Activated CD4-positive, alpha-beta memory T cell treated with anti-CD3 and anti-CD28 coated beads, Interleukin-2, amount 10 ng/mL, durations not matched to agents 7 days and 5 days (primary cell): ENCODE data around the gene ALDH5A1. TPM values are rescaled to one million over a fixed set of nuclear protein-coding genes. Genes with fewer than 3 reads are reported as not detected.

ENCODE experiments used
- CTCF ChIA-PET: fragments of 350-600 bp; sonication (Branson Sonifier 250); formaldehyde crosslinking; loops from one replicate; lab custom pipeline; 2021; ENCODE audit warnings: antibody characterized with exemption, inconsistent platforms; lab: Charles Lee
- POLR2A ChIA-PET: fragments of 350-600 bp; sonication (Branson Sonifier 250); formaldehyde crosslinking; loops from one replicate; lab custom pipeline; 2021; ENCODE audit warnings: antibody characterized with exemption; lab: Charles Lee
- DNase-seq: peaks from one replicate; pipeline ENCODE4 v3.0.0-alpha.2; 2020
- H3K27ac Mint-ChIP-seq: one replicate; pipeline ENCODE4 v1.8.0; 2021; ENCODE audit warnings: mild to moderate bottlenecking, mixed read lengths
- H3K27me3 Mint-ChIP-seq: one replicate; pipeline ENCODE4 v1.8.0; 2021; ENCODE audit warnings: mixed read lengths
- H3K36me3 Mint-ChIP-seq: one replicate; pipeline ENCODE4 v1.8.0; 2021; ENCODE audit warnings: low read depth, mixed read lengths
- H3K4me1 Mint-ChIP-seq: one replicate; pipeline ENCODE4 v1.8.0; 2021; ENCODE audit warnings: mixed read lengths
- H3K4me3 Mint-ChIP-seq: one replicate; pipeline ENCODE4 v1.8.0; 2021; ENCODE audit warnings: mild to moderate bottlenecking, mixed read lengths
- H3K9me3 Mint-ChIP-seq: one replicate; pipeline ENCODE4 v1.8.0; 2021; ENCODE audit warnings: mixed read lengths
- total RNA-seq, 2 experiments: library from RNA; stranded (reverse); gene quantifications; one replicate each; pipeline ENCODE4 v1.2.3, GENCODE V29; 2021

Gene ALDH5A1
- total RNA-seq, 2 experiments from 2014 or later: 2.5 to 3.7 TPM

GRCh38 chr6:24464253-24465038, 30.3 kb upstream of the ALDH5A1 start:
- no peaks in the 10 kb centered on the region for H3K9me3 Mint-ChIP-seq
- no peak overlapping the region for H3K4me3 Mint-ChIP-seq
- CTCF ChIA-PET: interaction anchor here (1.0 kb wide), 1 partner anchor 10 kb away, joined by 4 read pairs; no protein-coding TSS in a partner anchor
- POLR2A ChIA-PET: no interaction called here
- H3K36me3 Mint-ChIP-seq: no peaks in the 10 kb centered on the region
- H3K4me1 Mint-ChIP-seq: no peaks in the 10 kb centered on the region
- H3K27me3 Mint-ChIP-seq: peaks cover 2% of the 10 kb centered on the region
- DNase-seq: no peak
- no peak overlapping the region for H3K27ac Mint-ChIP-seq

- POLR2A ChIA-PET: interaction anchor here (0.6 kb wide), 1 partner anchor 167 kb away, joined by 3 read pairs; no protein-coding TSS in a partner anchor
- peaks cover 2% of the 10 kb centered on the region for H3K27me3 Mint-ChIP-seq
- no peak overlapping the region for H3K27ac Mint-ChIP-seq
- CTCF ChIA-PET: no interaction called here
- H3K9me3 Mint-ChIP-seq: no peaks in the 10 kb centered on the region
- H3K36me3 Mint-ChIP-seq: no peaks in the 10 kb centered on the region
- no peak for DNase-seq
- H3K4me3 Mint-ChIP-seq: no peak overlapping the region
- no peaks in the 10 kb centered on the region for H3K4me1 Mint-ChIP-seq
Observed at GRCh38 chr6:24469811-24470210, 25.0 kb upstream of the ALDH5A1 start.

GRCh38 chr6:24472181-24472580, 22.6 kb upstream of the ALDH5A1 start:
- no peak for DNase-seq
- ChIA-PET POLR2A (no interaction called here), CTCF (no interaction called here)
- no peaks in the 10 kb centered on the region for H3K9me3 Mint-ChIP-seq
- H3K4me3 Mint-ChIP-seq: no peak overlapping the region
- no peaks in the 10 kb centered on the region for H3K27me3 Mint-ChIP-seq
- H3K27ac Mint-ChIP-seq: no peak overlapping the region
- no peaks in the 10 kb centered on the region for H3K4me1 Mint-ChIP-seq
- H3K36me3 Mint-ChIP-seq: no peaks in the 10 kb centered on the region

GRCh38 chr6:24476631-24477030, 18.1 kb upstream of the ALDH5A1 start:
- Mint-ChIP-seq H3K27ac (no peak overlapping the region), H3K4me3 (no peak overlapping the region), H3K27me3 (no peaks in the 10 kb centered on the region), H3K36me3 (no peaks in the 10 kb centered on the region), H3K9me3 (no peaks in the 10 kb centered on the region), H3K4me1 (no peaks in the 10 kb centered on the region)
- ChIA-PET CTCF (interaction anchor here (1.2 kb wide), 1 partner anchor 46 kb away, joined by 3 read pairs; no protein-coding TSS in a partner anchor), POLR2A (no interaction called here)
- no peak for DNase-seq

DNA sequence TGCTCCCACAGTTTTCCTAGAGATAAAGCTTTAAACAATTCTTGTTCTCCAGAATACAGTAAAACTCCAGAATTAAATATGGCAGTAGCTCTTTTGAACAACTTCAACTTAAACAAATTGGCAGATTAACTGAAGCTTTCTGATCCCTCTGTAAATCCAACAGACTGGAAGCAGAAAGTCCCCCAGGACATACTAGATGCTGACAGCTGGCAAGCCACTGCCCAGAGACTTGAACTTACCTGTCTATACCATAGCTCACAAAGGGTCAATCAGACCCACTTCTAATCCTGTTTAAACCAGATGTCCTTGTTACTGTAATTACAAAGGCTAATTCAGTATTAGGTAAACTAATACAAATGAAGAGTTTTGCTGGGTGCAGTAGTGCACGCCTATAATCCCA, 17.7 kb upstream of the ALDH5A1 start:
- no peak for DNase-seq
- POLR2A ChIA-PET: no interaction called here
- Mint-ChIP-seq H3K4me3 (no peak overlapping the region), H3K36me3 (no peaks in the 10 kb centered on the region), H3K9me3 (no peaks in the 10 kb centered on the region), H3K4me1 (no peaks in the 10 kb centered on the region), H3K27ac (no peak overlapping the region), H3K27me3 (no peaks in the 10 kb centered on the region)
- CTCF ChIA-PET: interaction anchor here (1.2 kb wide), 1 partner anchor 46 kb away, joined by 3 read pairs; no protein-coding TSS in a partner anchor

- Mint-ChIP-seq H3K4me1 (no peaks in the 10 kb centered on the region), H3K36me3 (no peaks in the 10 kb centered on the region), H3K4me3 (no peak overlapping the region), H3K9me3 (no peaks in the 10 kb centered on the region), H3K27me3 (no peaks in the 10 kb centered on the region), H3K27ac (no peak overlapping the region)
- ChIA-PET POLR2A (interaction anchor here (1.0 kb wide), 1 partner anchor 16 kb away, joined by 3 read pairs; the partner anchor contains the start of gene ALDH5A1), CTCF (interaction anchor here (1.2 to 2.1 kb wide), 2 partner anchors 11 to 16 kb away, joined by 3 to 10 read pairs; partner anchors contain the start of gene ALDH5A1)
- no peak for DNase-seq
Observed at GRCh38 chr6:24478903-24479302, 15.9 kb upstream of the ALDH5A1 start.

DNA sequence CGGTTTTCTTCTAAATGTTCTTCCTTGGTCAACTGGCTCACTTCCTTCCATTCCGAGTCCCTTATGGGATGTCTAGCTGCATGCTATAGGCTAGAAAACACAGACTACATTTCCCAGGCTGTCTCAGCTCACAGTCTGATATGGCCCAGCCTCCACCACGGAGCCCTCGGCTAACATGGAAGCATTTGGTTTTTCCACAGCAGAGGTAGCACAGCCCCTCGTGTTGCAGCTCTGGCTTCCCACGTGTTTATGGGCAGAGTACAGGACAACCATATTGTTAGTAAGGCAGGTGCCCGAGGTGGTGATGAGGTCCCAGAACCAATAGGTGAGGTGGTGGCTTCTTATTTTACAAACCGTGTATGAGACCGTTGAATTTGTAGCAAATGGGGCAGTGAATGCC, 14.1 kb upstream of the ALDH5A1 start:
- Mint-ChIP-seq H3K9me3 (no peaks in the 10 kb centered on the region), H3K4me1 (no peaks in the 10 kb centered on the region), H3K27me3 (no peaks in the 10 kb centered on the region), H3K27ac (no peak overlapping the region), H3K36me3 (no peaks in the 10 kb centered on the region), H3K4me3 (no peak overlapping the region)
- DNase-seq: no peak
- ChIA-PET CTCF (no interaction called here), POLR2A (no interaction called here)

GRCh38 chr6:24481449-24481848, 13.3 kb upstream of the ALDH5A1 start:
- H3K27me3 Mint-ChIP-seq: no peaks in the 10 kb centered on the region
- H3K4me1 Mint-ChIP-seq: peaks cover 7% of the 10 kb centered on the region
- no peaks in the 10 kb centered on the region for H3K36me3 Mint-ChIP-seq
- H3K4me3 Mint-ChIP-seq: no peak overlapping the region
- ChIA-PET POLR2A (no interaction called here), CTCF (interaction anchor here (0.8 to 0.9 kb wide), 2 partner anchors 14 to 51 kb away, joined by 3 to 4 read pairs; partner anchors contain the start of gene ALDH5A1)
- no peak overlapping the region for H3K27ac Mint-ChIP-seq
- no peak for DNase-seq
- no peaks in the 10 kb centered on the region for H3K9me3 Mint-ChIP-seq

- POLR2A ChIA-PET: no interaction called here
- Mint-ChIP-seq H3K27ac (no peak overlapping the region), H3K36me3 (no peaks in the 10 kb centered on the region), H3K9me3 (no peaks in the 10 kb centered on the region), H3K27me3 (no peaks in the 10 kb centered on the region), H3K4me3 (no peak overlapping the region), H3K4me1 (peaks cover 7% of the 10 kb centered on the region)
- no peak for DNase-seq
- CTCF ChIA-PET: interaction anchor here (2.0 kb wide), 1 partner anchor 10 kb away, joined by 11 read pairs; the partner anchor contains the start of gene ALDH5A1
Observed at GRCh38 chr6:24484657-24485323, 10.0 kb upstream of the ALDH5A1 start.

DNA sequence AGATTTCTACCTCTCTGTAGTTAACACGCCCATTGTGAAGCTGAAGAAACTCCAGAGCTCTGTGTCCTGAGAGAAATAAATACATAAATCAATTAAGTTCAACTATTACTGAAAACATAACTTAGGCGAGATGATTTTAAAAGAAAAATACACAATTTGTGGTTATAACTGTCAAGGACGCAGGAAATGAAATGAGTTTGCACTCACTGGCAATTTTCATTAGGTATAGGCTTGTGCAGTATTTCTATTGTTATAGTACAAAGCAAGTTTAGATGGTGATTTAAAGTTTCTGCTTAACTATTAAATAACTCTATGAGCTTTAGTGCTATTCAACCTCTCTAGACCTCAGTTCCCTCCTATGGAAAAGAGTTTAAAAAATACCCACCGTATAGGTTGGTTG, 8.7 kb upstream of the ALDH5A1 start:
- POLR2A ChIA-PET: interaction anchor here (0.7 to 1.4 kb wide), 2 partner anchors 9 to 65 kb away, joined by 3 to 7 read pairs; partner anchors contain the start of gene ALDH5A1
- H3K4me1 Mint-ChIP-seq: peaks cover 7% of the 10 kb centered on the region

DNA sequence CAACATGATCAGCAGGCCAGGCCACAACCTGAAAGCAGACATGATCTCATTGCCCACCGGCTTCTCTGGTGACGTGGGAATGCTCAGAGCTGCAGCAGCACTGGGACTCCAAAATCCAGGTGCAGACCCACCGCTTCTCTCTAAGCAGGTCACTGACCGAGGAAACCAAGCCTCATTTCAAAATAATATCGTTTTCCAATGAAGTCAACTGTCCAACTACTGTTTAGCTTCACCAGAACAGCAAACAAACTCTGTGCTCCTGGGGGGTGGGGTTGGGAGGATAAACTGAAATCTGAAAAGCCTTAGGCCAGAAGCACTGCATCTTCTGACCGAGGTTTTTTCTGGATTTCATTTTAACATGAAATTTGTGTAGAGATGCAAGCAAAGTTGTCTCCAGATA, 5.3 kb upstream of the ALDH5A1 start, which contains the start of gene GPLD1:
Gene GPLD1 (minus strand): TSS at position 109 of the 400 bp plus-strand sequence. CDS start 67 bp downstream, at position 42.
- no peaks in the 10 kb centered on the region for H3K36me3 Mint-ChIP-seq
- H3K27me3 Mint-ChIP-seq: no peaks in the 10 kb centered on the region
- H3K4me1 Mint-ChIP-seq: peaks cover 18% of the 10 kb centered on the region
- POLR2A ChIA-PET: no interaction called here
- no peak within 1 kb of the TSS for H3K27ac Mint-ChIP-seq
- H3K4me3 Mint-ChIP-seq: no peak within 1 kb of the TSS
- DNase-seq: no peak
- H3K9me3 Mint-ChIP-seq: no peaks in the 10 kb centered on the region
- CTCF ChIA-PET: interaction anchor here (1.0 kb wide), 1 partner anchor 10 kb away, joined by 3 read pairs; no protein-coding TSS in a partner anchor

More for the DNA sequence above, 8.7 kb upstream of the ALDH5A1 start:
- Mint-ChIP-seq H3K27ac (no peak overlapping the region), H3K4me3 (no peak overlapping the region), H3K36me3 (no peaks in the 10 kb centered on the region), H3K9me3 (no peaks in the 10 kb centered on the region), H3K27me3 (no peaks in the 10 kb centered on the region)
- no peak for DNase-seq
- CTCF ChIA-PET: interaction anchor here (2.0 kb wide), 1 partner anchor 9 kb away, joined by 11 read pairs; the partner anchor contains the start of gene ALDH5A1

- H3K27ac Mint-ChIP-seq: no peak overlapping the region
- H3K4me1 Mint-ChIP-seq: peaks cover 18% of the 10 kb centered on the region
- no peaks in the 10 kb centered on the region for H3K9me3 Mint-ChIP-seq
- no peaks in the 10 kb centered on the region for H3K27me3 Mint-ChIP-seq
- no peak overlapping the region for H3K4me3 Mint-ChIP-seq
- POLR2A ChIA-PET: no interaction called here
- DNase-seq: no peak
- CTCF ChIA-PET: interaction anchor here (1.0 kb wide), 1 partner anchor 11 kb away, joined by 3 read pairs; no protein-coding TSS in a partner anchor
- H3K36me3 Mint-ChIP-seq: no peaks in the 10 kb centered on the region
Observed at GRCh38 chr6:24489881-24490280, 4.9 kb upstream of the ALDH5A1 start.

- H3K9me3 Mint-ChIP-seq: no peaks in the 10 kb centered on the region
- no peak overlapping the region for H3K27ac Mint-ChIP-seq
- H3K4me1 Mint-ChIP-seq: peaks cover 18% of the 10 kb centered on the region
- no peaks in the 10 kb centered on the region for H3K27me3 Mint-ChIP-seq
- no peaks in the 10 kb centered on the region for H3K36me3 Mint-ChIP-seq
- no peak for DNase-seq
- ChIA-PET CTCF (interaction anchor here (0.7 to 1.2 kb wide), 2 partner anchors 30 to 438 kb away, joined by 3 read pairs; no protein-coding TSS in a partner anchor), POLR2A (no interaction called here)
- H3K4me3 Mint-ChIP-seq: no peak overlapping the region
Observed at GRCh38 chr6:24490948-24491347, 3.8 kb upstream of the ALDH5A1 start.
